PC-3 (cell line): Measurements from ENCODE around the gene RPS4Y1. TPM values are rescaled to one million over a fixed set of nuclear protein-coding genes. Genes with fewer than 3 reads are reported as not detected.
"Not testable (repeated sequence)": the region's sequence is repeated elsewhere in the genome, so short reads cannot be mapped to it uniquely, and the experiment has no call there.

Experiments
- ATAC-seq: fragments of 200-7000 bp; cut with Tn5 transposase; 2 replicates; pipeline ENCODE4 v1.9.1; 2020; ENCODE audit warnings: mild to moderate bottlenecking, moderate library complexity
- BruUV-seq: library from RNA; stranded (reverse); fragments of 400-500 nt; replicated peaks from 2 replicates; lab custom pipeline; 2021; lab: Mats Ljungman, UMichigan
- CTCF ChIA-PET: fragments of 300-600 bp; sonication (Branson Sonifier 250); formaldehyde crosslinking; loops from one replicate; lab custom pipeline; 2022; ENCODE audit warnings: antibody characterized with exemption; lab: Charles Lee
- POLR2A ChIA-PET: fragments of 300-600 bp; sonication (Branson Sonifier 250); formaldehyde crosslinking; loops from one replicate; lab custom pipeline; 2022; ENCODE audit warnings: antibody characterized with exemption; ENCODE audit not compliant: unreplicated experiment; lab: Charles Lee
- DNase-seq: peaks from one replicate; pipeline ENCODE4 v3.0.0-alpha.2; 2015
- H2AFZ ChIP-seq: fragments of 300-600 bp; sonication (generic); 2 replicates; pipeline ENCODE4 v1.6.0; 2016; ENCODE audit warnings: antibody characterized with exemption, low read length
- H3F3A ChIP-seq: fragments of 300-600 bp; sonication (generic); one replicate; pipeline ENCODE4 v1.6.0; 2017; ENCODE audit warnings: antibody characterized with exemption, low read length, control low read depth, mild to moderate bottlenecking; ENCODE audit not compliant: unreplicated experiment
- H3K27ac ChIP-seq: fragments of 300-600 bp; sonication (generic); 2 replicates; pipeline ENCODE4 v1.5.1; 2016; ENCODE audit warnings: mild to moderate bottlenecking, low read length
- H3K27me3 ChIP-seq: fragments of 300-600 bp; sonication (generic); 2 replicates; pipeline ENCODE4 v1.6.1; 2016; ENCODE audit warnings: low read length, mixed read lengths
- H3K36me3 ChIP-seq: fragments of 300-600 bp; sonication (generic); 2 replicates; pipeline ENCODE4 v1.6.1; 2016; ENCODE audit warnings: low read depth, mixed run types, low read length, mixed read lengths
- H3K4me1 ChIP-seq: fragments of 300-600 bp; sonication (generic); 2 replicates; pipeline ENCODE4 v1.5.1; 2016; ENCODE audit warnings: low read length; ENCODE audit not compliant: insufficient read depth
- H3K4me2 ChIP-seq: fragments of 300-600 bp; sonication (generic); 2 replicates; pipeline ENCODE4 v1.6.0; 2016; ENCODE audit warnings: low read length
- H3K4me3 ChIP-seq: fragments of 300-600 bp; sonication (generic); 2 replicates; pipeline ENCODE4 v1.5.1; 2016; ENCODE audit warnings: mild to moderate bottlenecking, low read length, mixed read lengths
- H3K79me2 ChIP-seq: fragments of 300-600 bp; sonication (generic); 2 replicates; pipeline ENCODE4 v1.6.1; 2017; ENCODE audit warnings: low read length, mixed read lengths
- H3K9ac ChIP-seq: fragments of 300-600 bp; sonication (generic); 2 replicates; pipeline ENCODE4 v1.6.0; 2016; ENCODE audit warnings: mild to moderate bottlenecking, low read length
- H3K9me2 ChIP-seq: fragments of 300-600 bp; sonication (generic); replicated peaks from 2 replicates; pipeline ENCODE4 v1.6.1; 2016; ENCODE audit warnings: mixed run types, low read length, mixed read lengths
- H3K9me3 ChIP-seq: fragments of 300-600 bp; sonication (generic); 2 replicates; pipeline ENCODE4 v1.6.1; 2016; ENCODE audit warnings: low read length, mixed read lengths
- H4K20me1 ChIP-seq: fragments of 300-600 bp; sonication (generic); 2 replicates; pipeline ENCODE4 v1.6.1; 2016; ENCODE audit warnings: low read length, mixed read lengths
- EZH2 ChIP-seq: fragments of 300-600 bp; sonication (generic); IDR thresholded peaks from one replicate; pipeline ENCODE4 v1.6.1; 2017; ENCODE audit warnings: antibody characterized with exemption, mild to moderate bottlenecking, low read length; ENCODE audit not compliant: unreplicated experiment
- EZH2phosphoT487 ChIP-seq: fragments of 300-600 bp; sonication (generic); IDR thresholded peaks from 2 replicates; pipeline ENCODE4 v1.6.1; 2018; ENCODE audit warnings: mild to moderate bottlenecking, antibody characterized with exemption, low read length, borderline replicate concordance
- intact Hi-C: fragments of 100-400 bp; cut with micrococcal nuclease; formaldehyde crosslinking; loops from 2 replicates; pipeline ENCODE4 v1.9.0; 2023
- total RNA-seq: library from RNA; depleted of rRNA; stranded (reverse); fragments of >200 nt; gene quantifications from 2 replicates; pipeline ENCODE4 v1.2.3, GENCODE V29; 2014
- TF ChIP-seq, protein P1 (sequence below): fragments of 300-600 bp; sonication (generic); conservative IDR thresholded peaks from 2 replicates; pipeline ENCODE4 v1.5.1; 2017; ENCODE audit warnings: antibody characterized with exemption, low read depth, mild to moderate bottlenecking, low read length

RPS4Y1 gene
- total RNA-seq, 1 experiment from 2014 or later, result not detected

DNA sequence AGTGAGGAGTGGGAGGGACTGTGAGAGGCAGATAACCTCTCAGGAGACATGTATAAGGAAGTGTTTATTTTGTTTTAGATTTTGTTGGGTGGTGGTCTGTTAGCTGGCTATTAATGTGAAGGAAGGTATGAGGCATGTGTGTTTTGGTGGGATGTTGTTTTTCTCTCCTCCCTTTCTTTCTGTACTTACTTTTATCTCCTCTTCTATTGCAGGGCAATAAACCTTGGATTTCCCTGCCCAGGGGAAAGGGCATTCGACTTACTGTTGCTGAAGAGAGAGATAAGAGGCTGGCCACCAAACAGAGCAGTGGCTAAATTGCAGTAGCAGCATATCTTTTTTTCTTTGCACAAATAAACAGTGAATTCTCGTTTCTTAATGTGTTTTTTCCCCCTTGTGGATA, 25.2 kb downstream of the RPS4Y1 start:
- POLR2A ChIA-PET, result no interaction called here
- H3K4me2 ChIP-seq, result no peak overlapping the region
- no peaks in the 10 kb centered on the region for H3K9me2 ChIP-seq
- no peak overlapping the region for H3K4me3 ChIP-seq
- no peak overlapping the region for H3K9ac ChIP-seq
- H3K36me3 ChIP-seq, result no peaks in the 10 kb centered on the region
- no peaks in the 10 kb centered on the region for H3K79me2 ChIP-seq
- intact Hi-C loops, result no loop called here
- H4K20me1 ChIP-seq, result no peaks in the 10 kb centered on the region
- DNase-seq, result no peak
- no peaks in the 10 kb centered on the region for H3K27me3 ChIP-seq
- H3K9me3 ChIP-seq, result no peaks in the 10 kb centered on the region
- H2AFZ ChIP-seq, result no peak overlapping the region
- H3F3A ChIP-seq, result no peaks in the 10 kb centered on the region
- no peaks in the 10 kb centered on the region for H3K4me1 ChIP-seq
- H3K27ac ChIP-seq, result no peak overlapping the region
- BruUV-seq, result no TSS peak
- CTCF ChIA-PET, result no interaction called here
- no peak for ATAC-seq
- no peak for TF ChIP-seq EZH2phosphoT487
- no peak for TF ChIP-seq EZH2
- TF ChIP-seq, protein P1, sequence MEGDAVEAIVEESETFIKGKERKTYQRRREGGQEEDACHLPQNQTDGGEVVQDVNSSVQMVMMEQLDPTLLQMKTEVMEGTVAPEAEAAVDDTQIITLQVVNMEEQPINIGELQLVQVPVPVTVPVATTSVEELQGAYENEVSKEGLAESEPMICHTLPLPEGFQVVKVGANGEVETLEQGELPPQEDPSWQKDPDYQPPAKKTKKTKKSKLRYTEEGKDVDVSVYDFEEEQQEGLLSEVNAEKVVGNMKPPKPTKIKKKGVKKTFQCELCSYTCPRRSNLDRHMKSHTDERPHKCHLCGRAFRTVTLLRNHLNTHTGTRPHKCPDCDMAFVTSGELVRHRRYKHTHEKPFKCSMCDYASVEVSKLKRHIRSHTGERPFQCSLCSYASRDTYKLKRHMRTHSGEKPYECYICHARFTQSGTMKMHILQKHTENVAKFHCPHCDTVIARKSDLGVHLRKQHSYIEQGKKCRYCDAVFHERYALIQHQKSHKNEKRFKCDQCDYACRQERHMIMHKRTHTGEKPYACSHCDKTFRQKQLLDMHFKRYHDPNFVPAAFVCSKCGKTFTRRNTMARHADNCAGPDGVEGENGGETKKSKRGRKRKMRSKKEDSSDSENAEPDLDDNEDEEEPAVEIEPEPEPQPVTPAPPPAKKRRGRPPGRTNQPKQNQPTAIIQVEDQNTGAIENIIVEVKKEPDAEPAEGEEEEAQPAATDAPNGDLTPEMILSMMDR, result no peak

DNA sequence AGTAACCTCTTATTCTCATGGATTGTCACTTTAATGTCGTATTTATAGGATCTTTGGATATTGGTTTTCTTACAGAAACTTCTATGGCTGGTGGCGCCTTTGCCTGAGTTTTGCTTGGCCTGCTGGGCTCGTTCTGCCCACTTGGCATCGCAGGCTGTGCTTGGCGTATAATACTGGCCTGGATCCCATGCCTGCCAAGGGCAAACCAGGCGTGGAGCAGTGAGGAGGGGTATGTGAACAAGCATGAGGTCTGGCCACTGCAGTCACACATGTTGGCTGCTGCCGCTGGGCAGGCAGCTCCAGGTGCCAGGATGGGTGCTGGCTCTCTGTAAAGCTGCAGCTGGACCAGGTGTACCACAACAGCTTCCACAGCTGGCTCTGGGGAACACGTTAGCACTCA, 26.1 kb downstream of the RPS4Y1 start:
- H3K36me3 ChIP-seq, result no peaks in the 10 kb centered on the region
- H3K9me2 ChIP-seq, result no peaks in the 10 kb centered on the region
- H3K9me3 ChIP-seq, result no peaks in the 10 kb centered on the region
- no peak overlapping the region for H3K27ac ChIP-seq
- no peaks in the 10 kb centered on the region for H3F3A ChIP-seq
- DNase-seq (no peak), ATAC-seq (no peak)
- no peak overlapping the region for H2AFZ ChIP-seq
- H3K4me2 ChIP-seq, result no peak overlapping the region
- H3K9ac ChIP-seq, result no peak overlapping the region
- H4K20me1 ChIP-seq, result no peaks in the 10 kb centered on the region
- POLR2A ChIA-PET, result no interaction called here
- no TSS peak for BruUV-seq
- TF ChIP-seq EZH2phosphoT487 (no peak), EZH2 (no peak)
- TF ChIP-seq, protein P1, result no peak
- no peaks in the 10 kb centered on the region for H3K4me1 ChIP-seq
- no peak overlapping the region for H3K4me3 ChIP-seq
- H3K27me3 ChIP-seq, result no peaks in the 10 kb centered on the region
- CTCF ChIA-PET, result no interaction called here
- no peaks in the 10 kb centered on the region for H3K79me2 ChIP-seq
- intact Hi-C loops, result no loop called here

DNA sequence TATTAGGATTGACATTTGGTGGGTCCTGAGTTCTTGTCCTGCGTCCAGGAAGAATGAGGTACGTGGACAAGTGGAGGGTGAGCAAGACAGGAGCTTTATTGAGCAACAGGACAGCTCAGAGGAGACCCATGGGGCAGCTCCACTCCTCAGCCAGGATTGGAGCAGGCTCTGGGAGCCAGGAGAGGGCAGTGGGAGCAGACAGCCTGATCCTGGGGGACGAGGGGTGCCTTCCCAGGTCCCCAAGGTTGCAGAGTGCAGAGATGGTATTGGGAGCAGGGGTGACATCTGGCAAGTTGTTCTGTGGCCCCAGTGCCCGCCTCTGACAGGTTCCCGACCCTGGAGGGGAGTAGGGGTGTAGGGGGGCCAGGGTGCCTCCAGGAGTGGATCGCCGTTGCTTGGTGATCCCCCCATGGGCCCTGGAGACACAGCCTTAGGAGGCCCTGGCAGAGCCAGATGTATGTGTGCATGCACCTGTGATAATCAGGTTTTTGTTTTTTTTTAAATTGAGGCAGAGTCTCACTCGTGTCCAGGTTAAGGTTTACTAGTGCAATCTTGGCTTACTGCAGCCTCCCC, 26.7 kb downstream of the RPS4Y1 start:
- intact Hi-C loops, result no loop called here
- Histone ChIP-seq H3K36me3 (no peaks in the 10 kb centered on the region), H3K9me2 (no peaks in the 10 kb centered on the region), H3K79me2 (no peaks in the 10 kb centered on the region), H3F3A (no peaks in the 10 kb centered on the region), H2AFZ (no peak overlapping the region), H3K9ac (no peak overlapping the region), H4K20me1 (no peaks in the 10 kb centered on the region), H3K4me1 (no peaks in the 10 kb centered on the region), H3K4me3 (no peak overlapping the region), H3K27me3 (no peaks in the 10 kb centered on the region), H3K27ac (no peak overlapping the region), H3K9me3 (no peaks in the 10 kb centered on the region), H3K4me2 (no peak overlapping the region)
- ChIA-PET POLR2A (no interaction called here), CTCF (no interaction called here)
- no peak for DNase-seq
- BruUV-seq, result no TSS peak
- ATAC-seq, result no peak
- TF ChIP-seq EZH2phosphoT487 (no peak), EZH2 (no peak)
- TF ChIP-seq, protein P1, result no peak

DNA sequence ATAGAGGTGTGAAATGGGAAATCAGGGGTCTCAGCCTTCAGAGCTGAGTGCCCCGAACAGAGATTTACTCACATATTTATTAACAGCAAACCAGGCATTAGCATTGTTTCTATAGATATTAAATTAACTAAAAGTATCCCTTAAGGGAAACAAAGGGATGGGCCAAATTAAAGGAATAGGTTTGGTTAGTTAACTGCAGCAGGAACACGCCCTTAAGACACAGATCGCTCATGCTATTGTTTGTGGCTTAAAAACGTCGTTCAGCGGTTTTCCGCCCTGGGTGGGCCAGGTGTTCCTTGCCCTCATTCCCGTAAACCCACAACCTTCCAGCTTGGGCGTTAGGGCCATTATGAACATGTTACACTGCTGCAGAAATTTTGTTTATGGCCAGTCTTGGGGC, 30.8 kb downstream of the RPS4Y1 start:
- CTCF ChIA-PET, H4K20me1 ChIP-seq, H3K4me1 ChIP-seq, H3K9me2 ChIP-seq, H3K9ac ChIP-seq, POLR2A ChIA-PET, H3K36me3 ChIP-seq, ATAC-seq, H2AFZ ChIP-seq, H3K27me3 ChIP-seq, H3K27ac ChIP-seq, H3F3A ChIP-seq, H3K4me3 ChIP-seq, DNase-seq, H3K9me3 ChIP-seq, BruUV-seq, intact Hi-C loops, H3K4me2 ChIP-seq, H3K79me2 ChIP-seq: not testable (repeated sequence)
